Measurements from ENCODE around the gene OR52N2.

Gene OR52N2

GRCh38 chr11:5847711-5848110 is 39.0 kb downstream of the OR52N2 start:
- no peak overlapping the region for H3K27ac ChIP-seq
- H3K9ac ChIP-seq = no peak overlapping the region
- H3K27me3 ChIP-seq (ENCODE audit: insufficient read depth, low read depth) = no peaks in the 10 kb centered on the region
- H2AFZ ChIP-seq (ENCODE audit: low read depth) = no peak overlapping the region
- no peaks in the 10 kb centered on the region for H3K36me3 ChIP-seq (ENCODE audit: insufficient read depth)
- H3K79me2 ChIP-seq (ENCODE audit: insufficient read depth, low read depth) = no peaks in the 10 kb centered on the region
- no peaks in the 10 kb centered on the region for H4K20me1 ChIP-seq (ENCODE audit: insufficient read depth)
- TF ChIP-seq CTCF (conservative IDR thresholded peaks at IDR 0.05; ENCODE audit: low read depth, low read length) = no peak
- H3K4me1 ChIP-seq (ENCODE audit: low read depth, poor library complexity, severe bottlenecking) = no peaks in the 10 kb centered on the region
- no peak overlapping the region for H3K4me2 ChIP-seq
- no peak overlapping the region for H3K4me3 ChIP-seq (IDR thresholded peaks at IDR 0.05; ENCODE audit: insufficient read depth, low read depth, low read length)

- H2AFZ ChIP-seq (ENCODE audit: low read depth) = no peak overlapping the region
- no peaks in the 10 kb centered on the region for H3K36me3 ChIP-seq (ENCODE audit: insufficient read depth)
- H3K27ac ChIP-seq = no peak overlapping the region
- H3K27me3 ChIP-seq (ENCODE audit: insufficient read depth, low read depth) = no peaks in the 10 kb centered on the region
- TF ChIP-seq CTCF (conservative IDR thresholded peaks at IDR 0.05; ENCODE audit: low read depth, low read length) = no peak
- H3K79me2 ChIP-seq (ENCODE audit: insufficient read depth, low read depth) = no peaks in the 10 kb centered on the region
- H4K20me1 ChIP-seq (ENCODE audit: insufficient read depth) = no peaks in the 10 kb centered on the region
- no peak overlapping the region for H3K4me2 ChIP-seq
- no peaks in the 10 kb centered on the region for H3K4me1 ChIP-seq (ENCODE audit: low read depth, poor library complexity, severe bottlenecking)
- no peak overlapping the region for H3K9ac ChIP-seq
- H3K4me3 ChIP-seq (IDR thresholded peaks at IDR 0.05; ENCODE audit: insufficient read depth, low read depth, low read length) = no peak overlapping the region
Observed at GRCh38 chr11:5851002-5851401, 42.3 kb downstream of the OR52N2 start.

- H3K36me3 ChIP-seq (ENCODE audit: insufficient read depth) = no peaks in the 10 kb centered on the region
- H2AFZ ChIP-seq (ENCODE audit: low read depth) = no peak within 1 kb of the TSS
- no peak within 1 kb of the TSS for H3K9ac ChIP-seq
- no peaks in the 10 kb centered on the region for H3K27me3 ChIP-seq (ENCODE audit: insufficient read depth, low read depth)
- no peak within 1 kb of the TSS for H3K4me3 ChIP-seq (IDR thresholded peaks at IDR 0.05; ENCODE audit: insufficient read depth, low read depth, low read length)
- no peaks in the 10 kb centered on the region for H3K79me2 ChIP-seq (ENCODE audit: insufficient read depth, low read depth)
- no peak for TF ChIP-seq CTCF (conservative IDR thresholded peaks at IDR 0.05; ENCODE audit: low read depth, low read length)
- no peak within 1 kb of the TSS for H3K27ac ChIP-seq
- no peaks in the 10 kb centered on the region for H4K20me1 ChIP-seq (ENCODE audit: insufficient read depth)
- H3K4me1 ChIP-seq (ENCODE audit: low read depth, poor library complexity, severe bottlenecking) = no peaks in the 10 kb centered on the region
- H3K4me2 ChIP-seq = no peak within 1 kb of the TSS
Observed at GRCh38 chr11:5857590-5857989, 48.9 kb downstream of the OR52N2 start, which contains the start of gene OR52E8. Gene OR52E8 (minus strand): TSS chr11:5857690. CDS start chr11:5857690, 0 bp downstream.

- Histone ChIP-seq H2AFZ (ENCODE audit: low read depth) (no peak overlapping the region), H3K4me3 (IDR thresholded peaks at IDR 0.05; ENCODE audit: insufficient read depth, low read depth, low read length) (no peak overlapping the region), H4K20me1 (ENCODE audit: insufficient read depth) (no peaks in the 10 kb centered on the region), H3K4me2 (no peak overlapping the region), H3K79me2 (ENCODE audit: insufficient read depth, low read depth) (no peaks in the 10 kb centered on the region), H3K36me3 (ENCODE audit: insufficient read depth) (no peaks in the 10 kb centered on the region), H3K27ac (no peak overlapping the region), H3K27me3 (ENCODE audit: insufficient read depth, low read depth) (no peaks in the 10 kb centered on the region), H3K9ac (no peak overlapping the region), H3K4me1 (ENCODE audit: low read depth, poor library complexity, severe bottlenecking) (no peaks in the 10 kb centered on the region)
- no peak for TF ChIP-seq CTCF (conservative IDR thresholded peaks at IDR 0.05; ENCODE audit: low read depth, low read length)
Observed at GRCh38 chr11:5865826-5866225, 57.1 kb downstream of the OR52N2 start.
